Loucy (cell line): ENCODE data around the gene INPP5D.

Experiments
- H2AFZ ChIP-seq: fragments of 200-600 bp; sonication (generic); 2 replicates; pipeline ENCODE4 v1.6.0; 2016; ENCODE audit warnings: antibody characterized with exemption, mild to moderate bottlenecking, low read length, moderate library complexity
- H3F3A ChIP-seq: fragments of 200-600 bp; 2 replicates; pipeline ENCODE4 v1.6.0; 2016; ENCODE audit warnings: antibody characterized with exemption, low read depth, mild to moderate bottlenecking
- H3K27me3 ChIP-seq: fragments of 200-600 bp; sonication (generic); 2 replicates; pipeline ENCODE4 v1.6.1; 2014; ENCODE audit warnings: low read length, mild to moderate bottlenecking; ENCODE audit not compliant: insufficient read depth, poor library complexity, severe bottlenecking
- H3K36me3 ChIP-seq: fragments of 200-600 bp; sonication (generic); 2 replicates; pipeline ENCODE4 v1.6.1; 2016; ENCODE audit warnings: low read length; ENCODE audit not compliant: insufficient read depth
- H3K4me1 ChIP-seq: fragments of 200-600 bp; sonication (generic); 2 replicates; pipeline ENCODE4 v1.5.1; 2014; ENCODE audit warnings: low read length, mild to moderate bottlenecking; ENCODE audit not compliant: insufficient read depth, poor library complexity, severe bottlenecking
- H3K4me2 ChIP-seq: fragments of 200-600 bp; sonication (generic); 2 replicates; pipeline ENCODE4 v1.6.0; 2014; ENCODE audit warnings: antibody characterized with exemption, low read length, low read depth, mild to moderate bottlenecking; ENCODE audit not compliant: poor library complexity, severe bottlenecking
- H3K4me3 ChIP-seq: fragments of 200-600 bp; sonication (generic); 2 replicates; pipeline ENCODE4 v1.5.1; 2014; ENCODE audit warnings: low read length, mild to moderate bottlenecking, mixed read lengths; ENCODE audit not compliant: poor library complexity, severe bottlenecking
- H3K79me2 ChIP-seq: fragments of 200-600 bp; sonication (generic); 2 replicates; pipeline ENCODE4 v1.6.1; 2014; ENCODE audit warnings: low read length; ENCODE audit not compliant: insufficient read depth
- H3K9ac ChIP-seq: fragments of 200-600 bp; sonication (generic); 2 replicates; pipeline ENCODE4 v1.6.0; 2014; ENCODE audit warnings: mild to moderate bottlenecking, low read depth, low read length, moderate library complexity; ENCODE audit not compliant: poor library complexity, severe bottlenecking
- H3K9me2 ChIP-seq: fragments of 200-600 bp; sonication (generic); replicated peaks from 2 replicates; pipeline ENCODE4 v1.6.1; 2016; ENCODE audit warnings: low read depth, low read length, mixed read lengths
- H3K9me3 ChIP-seq: fragments of 200-600 bp; sonication (generic); 2 replicates; pipeline ENCODE4 v1.6.1; 2014; ENCODE audit warnings: mild to moderate bottlenecking, antibody characterized with exemption, low read length, low read depth; ENCODE audit not compliant: insufficient read depth
- H4K20me1 ChIP-seq: fragments of 200-600 bp; sonication (generic); 2 replicates; pipeline ENCODE4 v1.6.0; 2014; ENCODE audit warnings: antibody characterized with exemption, low read length, mild to moderate bottlenecking; ENCODE audit not compliant: insufficient read depth, poor library complexity, severe bottlenecking
- CTCF ChIP-seq: fragments of 200-600 bp; sonication (generic); conservative IDR thresholded peaks from 2 replicates; pipeline ENCODE4 v1.5.1; 2014; ENCODE audit warnings: mild to moderate bottlenecking, antibody characterized with exemption, low read length
- EZH2phosphoT487 ChIP-seq: fragments of 200-600 bp; IDR thresholded peaks from 2 replicates; pipeline ENCODE4 v1.6.1; 2018; ENCODE audit warnings: antibody characterized with exemption, mild to moderate bottlenecking, moderate library complexity, borderline replicate concordance

The INPP5D gene

GRCh38 chr2:233075141-233075965 is 15.2 kb downstream of the INPP5D start:
- peaks cover 62% of the 10 kb centered on the region for H4K20me1 ChIP-seq
- peaks cover 32% of the 10 kb centered on the region for H3K36me3 ChIP-seq
- no peak for TF ChIP-seq CTCF
- TF ChIP-seq EZH2phosphoT487: no peak
- peak overlapping the region; percentile 32 for H3K9ac ChIP-seq
- no peak overlapping the region for H2AFZ ChIP-seq
- peaks cover 80% of the 10 kb centered on the region for H3K79me2 ChIP-seq
- H3F3A ChIP-seq: peaks cover 22% of the 10 kb centered on the region
- no peaks in the 10 kb centered on the region for H3K27me3 ChIP-seq
- H3K4me1 ChIP-seq: peaks cover 64% of the 10 kb centered on the region
- peak overlapping the region; percentile 60 for H3K4me3 ChIP-seq
- peak overlapping the region; percentile 80 for H3K4me2 ChIP-seq
- H3K9me2 ChIP-seq: no peaks in the 10 kb centered on the region
- H3K9me3 ChIP-seq: peaks cover 5% of the 10 kb centered on the region

GRCh38 chr2:233075966-233076339 is 15.8 kb downstream of the INPP5D start:
- Histone ChIP-seq H3K79me2 (peaks cover 80% of the 10 kb centered on the region), H2AFZ (no peak overlapping the region), H3K27me3 (no peaks in the 10 kb centered on the region), H3K36me3 (peaks cover 38% of the 10 kb centered on the region), H3K9me3 (peaks cover 5% of the 10 kb centered on the region), H3K4me3 (peak overlapping the region; percentile 60), H3K9ac (peak overlapping the region; percentile 32), H3F3A (peaks cover 22% of the 10 kb centered on the region), H3K4me1 (peaks cover 68% of the 10 kb centered on the region), H3K9me2 (no peaks in the 10 kb centered on the region), H4K20me1 (peaks cover 63% of the 10 kb centered on the region), H3K4me2 (peak overlapping the region; percentile 80)
- TF ChIP-seq EZH2phosphoT487: no peak
- TF ChIP-seq CTCF: no peak

GRCh38 chr2:233076749-233077148 is 16.6 kb downstream of the INPP5D start:
- Histone ChIP-seq H3K9me3 (peaks cover 3% of the 10 kb centered on the region), H3K36me3 (peaks cover 43% of the 10 kb centered on the region), H3K27me3 (no peaks in the 10 kb centered on the region), H4K20me1 (peaks cover 62% of the 10 kb centered on the region), H3K9me2 (no peaks in the 10 kb centered on the region), H3K9ac (peak overlapping the region; percentile 32), H3K79me2 (peaks cover 80% of the 10 kb centered on the region), H3K4me1 (peaks cover 68% of the 10 kb centered on the region), H3K4me2 (peak overlapping the region; percentile 80), H3F3A (peaks cover 22% of the 10 kb centered on the region), H3K4me3 (peak overlapping the region; percentile 60), H2AFZ (no peak overlapping the region)
- TF ChIP-seq EZH2phosphoT487: no peak
